Nephron (organoid): ENCODE measurements around the gene DIPK1B.
"Not testable (repeated sequence)": the region's sequence is repeated elsewhere in the genome, so short reads cannot be mapped to it uniquely, and the experiment has no call there.

Experiments used
- H3K27ac Mint-ChIP-seq, 3 experiments: 2 replicates each; pipeline ENCODE4 v1.8.0; 2020; ENCODE audit warnings: mixed read lengths in 3 of 3, mild to moderate bottlenecking in 2 of 3, moderate library complexity in 1 of 3
- H3K27me3 Mint-ChIP-seq: 2 replicates; pipeline ENCODE4 v1.8.0; 2021; ENCODE audit warnings: low read depth, mild to moderate bottlenecking, moderate library complexity, mixed read lengths
- H3K36me3 Mint-ChIP-seq: 2 replicates; pipeline ENCODE4 v1.8.0; 2020; ENCODE audit warnings: low read depth, mixed read lengths
- H3K4me1 Mint-ChIP-seq: 2 replicates; pipeline ENCODE4 v1.8.0; 2020; ENCODE audit warnings: mixed read lengths
- H3K4me3 Mint-ChIP-seq, 3 experiments: 2 replicates each; pipeline ENCODE4 v1.8.0; 2020; ENCODE audit warnings: mild to moderate bottlenecking in 3 of 3, mixed read lengths in 3 of 3, moderate library complexity in 2 of 3
- H3K9me3 Mint-ChIP-seq: 2 replicates; pipeline ENCODE4 v1.8.0; 2020; ENCODE audit warnings: mixed read lengths
- CTCF ChIP-seq, 3 experiments: fragments of 200-600 bp; sonication (generic); IDR thresholded peaks; one replicate each; pipeline ENCODE4 v1.5.0; 2021; ENCODE audit warnings: antibody characterized with exemption in 3 of 3; ENCODE audit not compliant: unreplicated experiment in 3 of 3

DIPK1B gene

GRCh38 chr9:136703276-136703860 lies 9.0 kb upstream of the DIPK1B start:
- H3K27me3 Mint-ChIP-seq: peaks cover 46% of the 10 kb centered on the region
- H3K4me1 Mint-ChIP-seq: no peaks in the 10 kb centered on the region
- no peak for TF ChIP-seq CTCF (IDR thresholded peaks at IDR 0.05; ENCODE audit: unreplicated experiment in 3 of 3)
- no peak overlapping the region for H3K27ac Mint-ChIP-seq
- no peaks in the 10 kb centered on the region for H3K36me3 Mint-ChIP-seq
- H3K4me3 Mint-ChIP-seq: no peak overlapping the region
- H3K9me3 Mint-ChIP-seq: no peaks in the 10 kb centered on the region

- H3K36me3 Mint-ChIP-seq, H3K27ac Mint-ChIP-seq, H3K9me3 Mint-ChIP-seq, H3K4me1 Mint-ChIP-seq, H3K4me3 Mint-ChIP-seq: not testable (repeated sequence)
- H3K27me3 Mint-ChIP-seq: peaks cover 43% of the 10 kb centered on the region
Measured at GRCh38 chr9:136704741-136705140, 7.6 kb upstream of the DIPK1B start.

- TF ChIP-seq CTCF (IDR thresholded peaks at IDR 0.05; ENCODE audit: unreplicated experiment in 3 of 3): no peak
- Mint-ChIP-seq H3K4me3 (no peak overlapping the region), H3K27me3 (peaks cover 38% of the 10 kb centered on the region), H3K9me3 (no peaks in the 10 kb centered on the region), H3K36me3 (no peaks in the 10 kb centered on the region), H3K27ac (no peak overlapping the region), H3K4me1 (no peaks in the 10 kb centered on the region)
Measured at GRCh38 chr9:136705564-136705963, 6.8 kb upstream of the DIPK1B start.

GRCh38 chr9:136707011-136707410 lies 5.4 kb upstream of the DIPK1B start:
- Mint-ChIP-seq H3K9me3 (no peaks in the 10 kb centered on the region), H3K4me1 (no peaks in the 10 kb centered on the region), H3K36me3 (no peaks in the 10 kb centered on the region), H3K27me3 (peaks cover 24% of the 10 kb centered on the region), H3K27ac (no peak overlapping the region), H3K4me3 (no peak overlapping the region)
- no peak for TF ChIP-seq CTCF (IDR thresholded peaks at IDR 0.05; ENCODE audit: unreplicated experiment in 3 of 3)

GRCh38 chr9:136707849-136708517 lies 4.4 kb upstream of the DIPK1B start:
- Mint-ChIP-seq H3K36me3 (no peaks in the 10 kb centered on the region), H3K27ac (no peak overlapping the region), H3K4me1 (no peaks in the 10 kb centered on the region), H3K27me3 (peaks cover 16% of the 10 kb centered on the region), H3K4me3 (no peak overlapping the region), H3K9me3 (no peaks in the 10 kb centered on the region)
- TF ChIP-seq CTCF (IDR thresholded peaks at IDR 0.05; ENCODE audit: unreplicated experiment in 3 of 3): no peak

- Mint-ChIP-seq H3K27me3 (peaks cover 16% of the 10 kb centered on the region), H3K36me3 (no peaks in the 10 kb centered on the region), H3K4me3 (no peak overlapping the region), H3K4me1 (no peaks in the 10 kb centered on the region), H3K9me3 (no peaks in the 10 kb centered on the region), H3K27ac (no peak overlapping the region)
- TF ChIP-seq CTCF (IDR thresholded peaks at IDR 0.05; ENCODE audit: unreplicated experiment in 3 of 3): no peak
Measured at GRCh38 chr9:136709454-136710109, 2.8 kb upstream of the DIPK1B start.
